ENCODE results near the gene CCDC190. TPM values are rescaled to one million over a fixed set of nuclear protein-coding genes. Genes with fewer than 3 reads are reported as not detected.
"Not testable (repeated sequence)": the region's sequence is repeated elsewhere in the genome, so short reads cannot be mapped to it uniquely, and the experiment has no call there.

Gene CCDC190
- polyA plus RNA-seq, 2 donors, result 1.5 to 5.8 TPM

DNA sequence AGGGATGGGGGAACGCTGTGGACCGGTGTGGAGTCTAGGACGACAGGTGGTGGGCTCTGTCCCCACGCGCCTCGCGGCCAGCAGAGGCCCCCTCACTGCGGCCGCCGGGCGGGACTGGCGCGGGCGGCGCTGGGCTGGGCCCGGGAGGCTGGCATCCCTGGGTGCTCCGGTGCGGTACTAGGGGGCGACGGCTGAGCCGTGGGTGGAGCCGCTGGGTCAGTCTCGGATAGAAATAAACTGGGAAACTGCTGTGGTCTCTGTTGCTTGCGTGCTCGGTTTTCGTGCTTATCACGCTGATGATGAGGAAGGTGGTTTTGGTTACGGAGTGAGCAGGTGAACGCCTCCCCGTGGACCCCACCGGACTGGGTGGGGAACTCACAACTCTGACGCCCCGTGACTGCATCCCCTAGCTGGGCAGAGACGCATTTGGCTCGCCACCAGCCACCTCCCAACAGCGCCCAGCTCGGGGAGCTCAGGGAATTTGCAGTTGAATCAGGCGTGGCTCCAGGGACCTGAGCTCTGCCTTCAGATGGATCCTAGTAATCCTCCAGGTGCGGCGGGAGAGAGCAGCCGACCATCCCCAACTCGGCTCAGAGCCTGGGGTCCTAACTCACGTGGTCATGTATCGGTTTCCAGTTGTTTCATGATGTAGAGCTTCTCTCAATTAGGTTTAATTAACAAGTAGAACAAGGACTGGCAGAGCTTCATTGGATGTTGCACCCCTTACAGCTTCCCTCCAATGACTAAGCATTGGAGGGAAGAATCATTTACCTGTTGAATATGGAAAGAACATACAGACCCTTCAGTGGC is 38.4 kb downstream of the CCDC190 start:
- no peaks in the 10 kb centered on the region for H3K27me3 ChIP-seq (ENCODE audit: control insufficient read depth in 1 of 2, insufficient read depth in 2 of 2, low read length in 2 of 2)
- H3K4me1 ChIP-seq (ENCODE audit: control insufficient read depth in 2 of 2, insufficient read depth in 2 of 2, low read length in 1 of 2), result peaks cover 6% of the 10 kb centered on the region in 2 donors
- no peaks in the 10 kb centered on the region for H3K9me3 ChIP-seq (ENCODE audit: control insufficient read depth in 2 of 2, insufficient read depth in 1 of 2, low read depth in 1 of 2, low read length in 1 of 2)
- 5 to 6% methylated on average over 44 of the region's 44 CpGs for WGBS, 2 donors
- no peaks in the 10 kb centered on the region for H3K36me3 ChIP-seq (ENCODE audit: control insufficient read depth in 2 of 2, insufficient read depth in 2 of 2, low read length in 1 of 2)
- H3K27ac ChIP-seq (ENCODE audit: low read depth in 2 of 2, low read length in 1 of 2), result no peak overlapping the region
- peak overlapping the region; percentile 28 to 49 for H3K4me3 ChIP-seq (ENCODE audit: low read depth in 1 of 2, low read length in 2 of 2)

DNA sequence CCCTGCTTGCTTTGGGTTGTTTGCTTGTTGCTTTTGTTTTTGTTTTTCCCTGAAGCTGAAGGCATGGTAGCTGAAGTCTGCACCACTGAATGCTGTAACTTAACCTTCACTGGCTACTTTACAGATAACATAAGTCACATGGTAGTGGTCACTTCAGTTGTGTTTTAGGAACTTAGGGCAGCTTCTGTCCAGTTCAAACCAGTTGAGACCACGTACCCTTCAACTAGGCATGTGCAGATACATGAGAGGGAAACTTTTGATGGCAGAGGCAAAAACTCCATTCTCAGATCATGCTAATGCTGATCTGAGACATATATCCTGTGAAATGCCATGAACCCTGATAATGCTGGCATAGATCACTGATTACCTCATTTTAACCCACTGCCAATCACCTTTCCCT is 42.3 kb downstream of the CCDC190 start:
- H3K4me1 ChIP-seq (ENCODE audit: control insufficient read depth in 2 of 2, insufficient read depth in 2 of 2, low read length in 1 of 2); H3K27me3 ChIP-seq (ENCODE audit: control insufficient read depth in 1 of 2, insufficient read depth in 2 of 2, low read length in 2 of 2): not testable (repeated sequence)
- WGBS, 2 donors, result 94 to 100% methylated on average over 1 of the region's 1 CpG

GRCh38 chr1:162818136-162818535 is 42.8 kb downstream of the CCDC190 start:
- H3K36me3 ChIP-seq (ENCODE audit: control insufficient read depth in 2 of 2, insufficient read depth in 2 of 2, low read length in 1 of 2); H3K4me3 ChIP-seq (ENCODE audit: low read depth in 1 of 2, low read length in 2 of 2); H3K27ac ChIP-seq (ENCODE audit: low read depth in 2 of 2, low read length in 1 of 2); H3K9me3 ChIP-seq (ENCODE audit: control insufficient read depth in 2 of 2, insufficient read depth in 1 of 2, low read depth in 1 of 2, low read length in 1 of 2); H3K27me3 ChIP-seq (ENCODE audit: control insufficient read depth in 1 of 2, insufficient read depth in 2 of 2, low read length in 2 of 2); H3K4me1 ChIP-seq (ENCODE audit: control insufficient read depth in 2 of 2, insufficient read depth in 2 of 2, low read length in 1 of 2): not testable (repeated sequence)
- 84 to 90% methylated on average over 2 of the region's 2 CpGs for WGBS, 2 donors

More for the DNA sequence above, 42.3 kb downstream of the CCDC190 start:
- not testable (repeated sequence) for H3K4me3 ChIP-seq (ENCODE audit: low read depth in 1 of 2, low read length in 2 of 2); H3K27ac ChIP-seq (ENCODE audit: low read depth in 2 of 2, low read length in 1 of 2); H3K36me3 ChIP-seq (ENCODE audit: control insufficient read depth in 2 of 2, insufficient read depth in 2 of 2, low read length in 1 of 2); H3K9me3 ChIP-seq (ENCODE audit: control insufficient read depth in 2 of 2, insufficient read depth in 1 of 2, low read depth in 1 of 2, low read length in 1 of 2)

DNA sequence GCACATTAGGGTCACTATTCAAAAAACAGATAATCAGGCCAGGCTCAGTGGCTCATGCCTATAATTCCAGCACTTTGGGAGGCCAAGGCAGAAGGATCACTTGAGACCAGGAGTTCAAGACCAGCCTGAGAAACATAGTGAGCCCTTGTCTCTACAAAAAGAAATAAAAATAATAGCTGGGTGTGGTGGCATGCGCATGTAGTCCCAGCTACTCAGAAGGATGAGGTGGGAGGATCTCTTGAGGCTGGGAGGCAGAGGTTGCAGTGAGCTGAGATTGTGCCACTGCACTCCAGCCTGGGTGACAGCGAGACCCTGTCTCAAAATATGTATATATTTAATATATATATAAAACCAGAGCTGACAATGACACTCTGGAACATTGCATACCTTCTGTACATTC is 48.6 kb downstream of the CCDC190 start:
- H3K36me3 ChIP-seq (ENCODE audit: control insufficient read depth in 2 of 2, insufficient read depth in 2 of 2, low read length in 1 of 2); H3K27me3 ChIP-seq (ENCODE audit: control insufficient read depth in 1 of 2, insufficient read depth in 2 of 2, low read length in 2 of 2); H3K4me3 ChIP-seq (ENCODE audit: low read depth in 1 of 2, low read length in 2 of 2); H3K4me1 ChIP-seq (ENCODE audit: control insufficient read depth in 2 of 2, insufficient read depth in 2 of 2, low read length in 1 of 2); H3K9me3 ChIP-seq (ENCODE audit: control insufficient read depth in 2 of 2, insufficient read depth in 1 of 2, low read depth in 1 of 2, low read length in 1 of 2); H3K27ac ChIP-seq (ENCODE audit: low read depth in 2 of 2, low read length in 1 of 2): not testable (repeated sequence)
- WGBS, 2 donors, result 96 to 100% methylated on average over 2 of the region's 2 CpGs

- H3K9me3 ChIP-seq (ENCODE audit: control insufficient read depth in 2 of 2, insufficient read depth in 1 of 2, low read depth in 1 of 2, low read length in 1 of 2); H3K4me3 ChIP-seq (ENCODE audit: low read depth in 1 of 2, low read length in 2 of 2); H3K36me3 ChIP-seq (ENCODE audit: control insufficient read depth in 2 of 2, insufficient read depth in 2 of 2, low read length in 1 of 2); H3K27ac ChIP-seq (ENCODE audit: low read depth in 2 of 2, low read length in 1 of 2); H3K4me1 ChIP-seq (ENCODE audit: control insufficient read depth in 2 of 2, insufficient read depth in 2 of 2, low read length in 1 of 2); H3K27me3 ChIP-seq (ENCODE audit: control insufficient read depth in 1 of 2, insufficient read depth in 2 of 2, low read length in 2 of 2): not testable (repeated sequence)
- WGBS, 2 donors, result no CpG with 5 or more reads among the region's 2 CpGs
These were observed 53.5 kb downstream of the CCDC190 start for GRCh38 chr1:162807503-162807902.

Other genes with a start within 250 kb of the CCDC190 start
- 1 to 10 TPM; 2.8 to 4.0 TPM for gene DDR2, start 228.7 kb downstream of the CCDC190 start, polyA plus RNA-seq
- gene HSD17B7, start 70.5 kb downstream of the CCDC190 start, polyA plus RNA-seq, result 10 to 100 TPM; 12.4 to 14.2 TPM
- gene RGS4, start 208.2 kb upstream of the CCDC190 start, polyA plus RNA-seq, result under 1 TPM; 0.33 to 0.39 TPM

Data from esophagus (tissue), 2 donors.